Nephron (organoid): ENCODE results near the gene DPP3.
A peak's percentile ranks its signal among the peaks of the same experiment; 100 is the strongest.

Source experiments
- H3K27ac Mint-ChIP-seq, 3 experiments: 2 replicates each; pipeline ENCODE4 v1.8.0; 2020; ENCODE audit warnings: mixed read lengths in 3 of 3, mild to moderate bottlenecking in 2 of 3, moderate library complexity in 1 of 3
- H3K27me3 Mint-ChIP-seq: 2 replicates; pipeline ENCODE4 v1.8.0; 2021; ENCODE audit warnings: low read depth, mild to moderate bottlenecking, moderate library complexity, mixed read lengths
- H3K36me3 Mint-ChIP-seq: 2 replicates; pipeline ENCODE4 v1.8.0; 2020; ENCODE audit warnings: low read depth, mixed read lengths
- H3K4me1 Mint-ChIP-seq: 2 replicates; pipeline ENCODE4 v1.8.0; 2020; ENCODE audit warnings: mixed read lengths
- H3K4me3 Mint-ChIP-seq, 3 experiments: 2 replicates each; pipeline ENCODE4 v1.8.0; 2020; ENCODE audit warnings: mild to moderate bottlenecking in 3 of 3, mixed read lengths in 3 of 3, moderate library complexity in 2 of 3
- H3K9me3 Mint-ChIP-seq: 2 replicates; pipeline ENCODE4 v1.8.0; 2020; ENCODE audit warnings: mixed read lengths
- TF ChIP-seq, protein P1 (sequence below), 3 experiments: fragments of 200-600 bp; sonication (generic); IDR thresholded peaks; one replicate each; pipeline ENCODE4 v1.5.0; 2021; ENCODE audit warnings: antibody characterized with exemption in 3 of 3; ENCODE audit not compliant: unreplicated experiment in 3 of 3

DPP3 gene

DNA sequence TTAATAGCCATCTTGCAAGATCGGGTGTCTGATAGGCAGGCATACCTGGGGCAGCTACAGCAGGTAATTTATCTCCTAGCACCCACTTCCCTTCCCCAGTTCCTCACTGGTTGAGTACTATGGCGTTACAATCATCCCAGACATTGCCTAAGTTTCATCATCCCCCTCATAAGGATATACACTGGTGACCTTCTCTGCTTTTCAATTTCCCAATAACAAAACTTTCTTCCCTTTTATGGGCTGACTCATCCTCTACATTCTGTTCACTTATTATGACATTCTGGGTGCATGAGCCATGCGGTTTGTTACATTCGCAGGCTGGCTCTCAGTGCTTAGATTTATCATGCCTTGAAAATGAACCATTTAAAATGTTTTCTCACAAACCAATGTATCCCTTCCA, 36.6 kb upstream of the DPP3 start:
- H3K4me3 Mint-ChIP-seq: no peak overlapping the region
- TF ChIP-seq, protein P1, sequence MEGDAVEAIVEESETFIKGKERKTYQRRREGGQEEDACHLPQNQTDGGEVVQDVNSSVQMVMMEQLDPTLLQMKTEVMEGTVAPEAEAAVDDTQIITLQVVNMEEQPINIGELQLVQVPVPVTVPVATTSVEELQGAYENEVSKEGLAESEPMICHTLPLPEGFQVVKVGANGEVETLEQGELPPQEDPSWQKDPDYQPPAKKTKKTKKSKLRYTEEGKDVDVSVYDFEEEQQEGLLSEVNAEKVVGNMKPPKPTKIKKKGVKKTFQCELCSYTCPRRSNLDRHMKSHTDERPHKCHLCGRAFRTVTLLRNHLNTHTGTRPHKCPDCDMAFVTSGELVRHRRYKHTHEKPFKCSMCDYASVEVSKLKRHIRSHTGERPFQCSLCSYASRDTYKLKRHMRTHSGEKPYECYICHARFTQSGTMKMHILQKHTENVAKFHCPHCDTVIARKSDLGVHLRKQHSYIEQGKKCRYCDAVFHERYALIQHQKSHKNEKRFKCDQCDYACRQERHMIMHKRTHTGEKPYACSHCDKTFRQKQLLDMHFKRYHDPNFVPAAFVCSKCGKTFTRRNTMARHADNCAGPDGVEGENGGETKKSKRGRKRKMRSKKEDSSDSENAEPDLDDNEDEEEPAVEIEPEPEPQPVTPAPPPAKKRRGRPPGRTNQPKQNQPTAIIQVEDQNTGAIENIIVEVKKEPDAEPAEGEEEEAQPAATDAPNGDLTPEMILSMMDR (IDR thresholded peaks at IDR 0.05; ENCODE audit: unreplicated experiment in 3 of 3): no peak
- H3K4me1 Mint-ChIP-seq: no peaks in the 10 kb centered on the region
- no peak overlapping the region for H3K27ac Mint-ChIP-seq
- peaks cover 15% of the 10 kb centered on the region for H3K27me3 Mint-ChIP-seq
- no peaks in the 10 kb centered on the region for H3K9me3 Mint-ChIP-seq
- no peaks in the 10 kb centered on the region for H3K36me3 Mint-ChIP-seq

- no peaks in the 10 kb centered on the region for H3K36me3 Mint-ChIP-seq
- TF ChIP-seq, protein P1 (IDR thresholded peaks at IDR 0.05; ENCODE audit: unreplicated experiment in 3 of 3): no peak
- H3K4me3 Mint-ChIP-seq: no peak overlapping the region
- H3K27me3 Mint-ChIP-seq: peaks cover 18% of the 10 kb centered on the region
- no peaks in the 10 kb centered on the region for H3K4me1 Mint-ChIP-seq
- no peak overlapping the region for H3K27ac Mint-ChIP-seq
- H3K9me3 Mint-ChIP-seq: no peaks in the 10 kb centered on the region
Observed at GRCh38 chr11:66447012-66447411, 33.2 kb upstream of the DPP3 start.

GRCh38 chr11:66448523-66448922, 31.7 kb upstream of the DPP3 start:
- Mint-ChIP-seq H3K4me1 (no peaks in the 10 kb centered on the region), H3K9me3 (no peaks in the 10 kb centered on the region), H3K27ac (no peak overlapping the region), H3K4me3 (no peak overlapping the region), H3K36me3 (no peaks in the 10 kb centered on the region), H3K27me3 (peaks cover 14% of the 10 kb centered on the region)
- TF ChIP-seq, protein P1 (IDR thresholded peaks at IDR 0.05; ENCODE audit: unreplicated experiment in 3 of 3): no peak

DNA sequence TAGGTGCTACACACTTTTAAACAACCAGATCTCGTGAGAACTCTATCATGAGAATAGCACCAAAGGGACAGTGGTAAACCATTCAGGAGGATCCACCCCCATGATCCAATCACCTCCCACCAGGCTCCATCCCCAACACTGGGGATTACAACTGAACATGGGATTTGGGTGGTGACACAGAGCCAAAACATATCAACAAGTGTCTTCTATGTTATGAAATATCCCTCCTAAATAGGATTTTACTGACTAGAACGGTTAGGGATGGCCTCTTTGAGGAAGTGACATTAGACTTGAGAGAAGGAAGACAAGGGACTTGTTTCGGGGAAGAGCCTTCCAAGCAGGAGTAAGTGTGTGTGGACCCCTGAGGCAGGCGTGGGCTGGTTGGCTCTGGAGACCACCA, 29.7 kb upstream of the DPP3 start:
- Mint-ChIP-seq H3K27me3 (peaks cover 18% of the 10 kb centered on the region), H3K4me3 (no peak overlapping the region), H3K36me3 (no peaks in the 10 kb centered on the region), H3K4me1 (peaks cover 18% of the 10 kb centered on the region), H3K27ac (no peak overlapping the region), H3K9me3 (no peaks in the 10 kb centered on the region)
- TF ChIP-seq, protein P1 (IDR thresholded peaks at IDR 0.05; ENCODE audit: unreplicated experiment in 3 of 3): no peak

DNA sequence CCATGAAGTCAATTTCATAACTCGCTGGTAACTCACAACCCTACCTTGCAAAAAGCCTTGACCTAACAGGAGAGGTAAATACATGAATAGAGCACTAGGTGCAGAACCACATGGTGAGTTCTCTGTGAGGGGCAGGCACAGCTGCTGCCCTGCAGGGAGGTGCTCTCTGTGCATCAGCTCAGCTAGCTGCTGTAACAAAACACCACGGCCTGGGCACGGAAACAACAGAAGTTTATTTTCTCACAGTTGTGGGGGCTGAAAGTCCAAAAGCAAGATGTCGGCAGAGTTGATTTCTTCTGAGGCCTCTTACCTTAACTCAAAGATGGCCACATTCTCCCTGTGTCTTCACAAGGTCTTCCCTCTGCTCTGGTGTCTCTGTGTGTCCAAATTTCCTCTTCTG, 28.6 kb upstream of the DPP3 start:
- peaks cover 18% of the 10 kb centered on the region for H3K4me1 Mint-ChIP-seq
- TF ChIP-seq, protein P1 (IDR thresholded peaks at IDR 0.05; ENCODE audit: unreplicated experiment in 3 of 3): no peak

GRCh38 chr11:66454247-66454646, 26.0 kb upstream of the DPP3 start:
- Mint-ChIP-seq H3K27me3 (peaks cover 17% of the 10 kb centered on the region), H3K9me3 (no peaks in the 10 kb centered on the region), H3K27ac (peak overlapping the region in 2 of 3 experiments; percentile 0 to 68), H3K36me3 (no peaks in the 10 kb centered on the region), H3K4me1 (peaks cover 18% of the 10 kb centered on the region), H3K4me3 (no peak overlapping the region)
- TF ChIP-seq, protein P1 (IDR thresholded peaks at IDR 0.05; ENCODE audit: unreplicated experiment in 3 of 3): no peak

More for the DNA sequence above, 28.6 kb upstream of the DPP3 start:
- Mint-ChIP-seq H3K36me3 (no peaks in the 10 kb centered on the region), H3K27ac (no peak overlapping the region), H3K4me3 (no peak overlapping the region), H3K27me3 (peaks cover 18% of the 10 kb centered on the region), H3K9me3 (no peaks in the 10 kb centered on the region)
